Transverse colon (tissue), 4 donors: Measurements from ENCODE around the gene ENTPD8. TPM values are rescaled to one million over a fixed set of nuclear protein-coding genes. Genes with fewer than 3 reads are reported as not detected.

Source experiments
- DNase-seq: peaks from one replicate; pipeline ENCODE4 v3.0.0-alpha.2; 2019
- H3K27ac ChIP-seq, 4 donors: fragments of 200-600 bp; sonication (generic); 2 replicates each; pipeline ENCODE4 v1.5.1; 2016 to 2018; ENCODE audit warnings: inconsistent platforms in 4 of 4
- H3K27me3 ChIP-seq: fragments of 200-600 bp; sonication (generic); 2 replicates; pipeline ENCODE4 v1.5.1; 2017; ENCODE audit warnings: inconsistent platforms
- H3K36me3 ChIP-seq, 4 donors: fragments of 200-600 bp; sonication (generic); 2 replicates each; pipeline ENCODE4 v1.5.1; 2017 to 2019; ENCODE audit warnings: inconsistent platforms in 4 of 4
- H3K4me1 ChIP-seq, 4 donors: fragments of 200-600 bp; sonication (generic); 2 replicates each; pipeline ENCODE4 v1.5.1; 2017 to 2020; ENCODE audit warnings: inconsistent platforms in 4 of 4
- H3K4me3 ChIP-seq, 4 donors: fragments of 200-600 bp; sonication (generic); 1 replicate in 1 of 4; 2 replicates in 3 of 4; pipeline versions ENCODE4 v1.5.1 to v1.6.1; 2017 to 2019; ENCODE audit warnings: inconsistent platforms in 4 of 4
- H3K9me3 ChIP-seq, 2 donors: fragments of 200-600 bp; sonication (generic); 2 replicates each; pipeline ENCODE4 v1.5.1; 2017 to 2019; ENCODE audit warnings: inconsistent platforms in 2 of 2
- EP300 ChIP-seq: sonication (generic); formaldehyde crosslinking; IDR thresholded peaks from one replicate; pipeline ENCODE4 v1.6.1; 2017; ENCODE audit warnings: antibody characterized with exemption, low read depth
- POLR2A ChIP-seq: fragments of 450-650 bp; IDR thresholded peaks from one replicate; pipeline ENCODE4 v1.6.1; 2016; ENCODE audit warnings: antibody characterized with exemption, mild to moderate bottlenecking, moderate library complexity
- POLR2AphosphoS5 ChIP-seq, 3 donors: sonication (generic); formaldehyde crosslinking; IDR thresholded peaks; one replicate each; pipeline ENCODE4 v1.6.1; 2016; ENCODE audit warnings: antibody characterized with exemption in 3 of 3
- WGBS, 2 donors: methylation state at CpG; one replicate each; pipeline ENCODE4 v1.1.5; 2018; ENCODE audit warnings: low coverage in 1 of 2; 5-methylcytosine and 5-hydroxymethylcytosine counted together
- in situ Hi-C, 4 donors: fragments of 200-750 bp; cut with MboI; loops; one replicate each; pipeline versions ENCODE4 v1.15.0 to v1.15.1; 2017; ENCODE audit warnings: low sequenced_read_pairs in 3 of 4, low pct_ligation_motif_present in 1 of 4, low pct_unique_long_range_greater_than_20kb in 1 of 4
- intact Hi-C: fragments of 100-400 bp; cut with DNase I; formaldehyde crosslinking; loops from one replicate; pipeline ENCODE4 v1.15.1; 2023; ENCODE audit warnings: low total_unique reads
- total RNA-seq, 4 donors: library from RNA; depleted of rRNA; stranded (reverse); fragments of >200 nt; gene quantifications; one replicate each; pipeline ENCODE4 v1.1.0, GENCODE V29; 2016
- TF ChIP-seq, protein P1 (sequence below), 5 experiments: fragments of 200-600 bp in 3 of 5; fragments of 450-650 bp in 2 of 5; sonication (generic) in 3 of 5; IDR thresholded peaks; 1 replicate in 2 of 5; 2 replicates in 3 of 5; pipeline ENCODE4 v1.5.1; 2016 to 2017; ENCODE audit warnings: antibody characterized with exemption in 5 of 5, inconsistent platforms in 3 of 5, mild to moderate bottlenecking in 2 of 5, moderate library complexity in 1 of 5

ENTPD8 gene
- total RNA-seq, 4 donors from 2014 or later, result 20.7 to 109 (median 63.8) TPM

GRCh38 chr9:137456061-137456863 lies 15.1 kb upstream of the ENTPD8 start:
- Histone ChIP-seq H3K36me3 (no peaks in the 10 kb centered on the region), H3K27me3 (no peaks in the 10 kb centered on the region), H3K4me1 (peaks cover 25 to 40% (median 37%) of the 10 kb centered on the region in 4 donors), H3K9me3 (no peaks in the 10 kb centered on the region), H3K27ac (no peak overlapping the region), H3K4me3 (no peak overlapping the region)
- in situ Hi-C loops (no loop called here), intact Hi-C loops (no loop called here)
- TF ChIP-seq POLR2AphosphoS5 (IDR thresholded peaks at IDR 0.05) (no peak), EP300 (no peak), POLR2A (no peak)
- TF ChIP-seq, protein P1, sequence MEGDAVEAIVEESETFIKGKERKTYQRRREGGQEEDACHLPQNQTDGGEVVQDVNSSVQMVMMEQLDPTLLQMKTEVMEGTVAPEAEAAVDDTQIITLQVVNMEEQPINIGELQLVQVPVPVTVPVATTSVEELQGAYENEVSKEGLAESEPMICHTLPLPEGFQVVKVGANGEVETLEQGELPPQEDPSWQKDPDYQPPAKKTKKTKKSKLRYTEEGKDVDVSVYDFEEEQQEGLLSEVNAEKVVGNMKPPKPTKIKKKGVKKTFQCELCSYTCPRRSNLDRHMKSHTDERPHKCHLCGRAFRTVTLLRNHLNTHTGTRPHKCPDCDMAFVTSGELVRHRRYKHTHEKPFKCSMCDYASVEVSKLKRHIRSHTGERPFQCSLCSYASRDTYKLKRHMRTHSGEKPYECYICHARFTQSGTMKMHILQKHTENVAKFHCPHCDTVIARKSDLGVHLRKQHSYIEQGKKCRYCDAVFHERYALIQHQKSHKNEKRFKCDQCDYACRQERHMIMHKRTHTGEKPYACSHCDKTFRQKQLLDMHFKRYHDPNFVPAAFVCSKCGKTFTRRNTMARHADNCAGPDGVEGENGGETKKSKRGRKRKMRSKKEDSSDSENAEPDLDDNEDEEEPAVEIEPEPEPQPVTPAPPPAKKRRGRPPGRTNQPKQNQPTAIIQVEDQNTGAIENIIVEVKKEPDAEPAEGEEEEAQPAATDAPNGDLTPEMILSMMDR (IDR thresholded peaks at IDR 0.05), result no peak
- DNase-seq, result no peak
- 87 to 100% methylated on average over 3 to 12 of the region's 12 CpGs for WGBS, 2 donors

- no peaks in the 10 kb centered on the region for H3K27me3 ChIP-seq
- no peak overlapping the region for H3K4me3 ChIP-seq
- H3K27ac ChIP-seq, result peak overlapping the region in 3 of 4 donors; percentile 79 to 89 (median 85)
- in situ Hi-C loops (no loop called here), intact Hi-C loops (no loop called here)
- H3K4me1 ChIP-seq, result peaks cover 25 to 40% (median 37%) of the 10 kb centered on the region in 4 donors
- TF ChIP-seq POLR2AphosphoS5 (IDR thresholded peaks at IDR 0.05) (no peak), POLR2A (no peak), EP300 (no peak)
- TF ChIP-seq, protein P1 (IDR thresholded peaks at IDR 0.05), result no peak
- 98% methylated on average over 11 of the region's 18 CpGs; no CpG with 5 or more reads in 1 of the 2 donors for WGBS, 2 donors
- H3K9me3 ChIP-seq, result no peaks in the 10 kb centered on the region
- no peak for DNase-seq
- no peaks in the 10 kb centered on the region for H3K36me3 ChIP-seq
Observed at GRCh38 chr9:137455359-137455991, 14.3 kb upstream of the ENTPD8 start.

DNA sequence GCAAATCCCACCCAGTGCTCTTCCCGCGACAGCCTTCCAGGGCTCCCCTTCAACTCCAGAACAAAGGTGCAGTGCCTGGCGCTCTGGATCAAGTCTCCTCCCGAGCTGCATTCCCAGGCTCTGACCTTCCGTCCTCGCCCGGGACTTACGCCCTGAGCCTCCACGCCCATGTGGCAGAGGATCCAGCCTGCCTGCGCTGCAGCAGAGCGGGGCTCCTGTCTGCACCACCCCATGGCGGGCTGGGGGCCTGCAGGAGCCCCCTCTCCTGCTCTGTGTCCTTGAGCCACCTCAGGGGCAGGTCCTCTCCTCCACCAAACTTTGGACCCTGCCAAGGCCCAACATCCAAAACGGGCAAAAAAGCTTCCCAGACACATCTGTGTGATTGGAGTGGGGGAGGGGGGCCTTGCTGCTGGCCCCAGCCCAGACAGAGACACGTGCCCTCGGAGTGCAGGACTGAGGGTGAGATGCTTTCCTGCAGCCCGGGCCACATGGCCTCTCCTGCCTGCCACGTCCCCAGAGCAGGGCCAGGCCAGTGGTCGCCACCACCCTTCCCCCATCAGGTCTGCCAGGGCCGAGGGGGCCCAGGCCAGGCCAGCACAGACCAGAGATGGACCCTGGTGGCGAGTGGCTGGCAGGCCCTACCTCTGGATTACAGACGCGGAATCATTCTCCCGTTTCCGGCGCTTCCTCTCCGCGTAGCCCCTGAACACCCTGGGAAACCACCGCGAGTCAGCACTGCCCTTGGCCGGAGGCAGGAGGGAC lies 13.6 kb upstream of the ENTPD8 start:
- peak overlapping the region; percentile 79 to 90 (median 87) for H3K27ac ChIP-seq
- no peaks in the 10 kb centered on the region for H3K27me3 ChIP-seq
- peak; percentile 73 for DNase-seq
- intact Hi-C loops, result no loop called here
- WGBS, 2 donors, result 32% methylated on average over 12 of the region's 30 CpGs; no CpG with 5 or more reads in 1 of the 2 donors
- no peaks in the 10 kb centered on the region for H3K36me3 ChIP-seq
- H3K4me3 ChIP-seq, result peak overlapping the region; percentile 16 to 65 (median 42)
- peaks cover 24 to 38% (median 34%) of the 10 kb centered on the region in 4 donors for H3K4me1 ChIP-seq
- in situ Hi-C loops, result no loop called here
- no peaks in the 10 kb centered on the region for H3K9me3 ChIP-seq
- no peak for TF ChIP-seq EP300
- peak; percentile 87 for TF ChIP-seq POLR2A
- peak in 2 of 3 donors; percentile 71 to 79 for TF ChIP-seq POLR2AphosphoS5 (IDR thresholded peaks at IDR 0.05)
- TF ChIP-seq, protein P1 (IDR thresholded peaks at IDR 0.05), result peak in 1 of 5 experiments; percentile 5

DNA sequence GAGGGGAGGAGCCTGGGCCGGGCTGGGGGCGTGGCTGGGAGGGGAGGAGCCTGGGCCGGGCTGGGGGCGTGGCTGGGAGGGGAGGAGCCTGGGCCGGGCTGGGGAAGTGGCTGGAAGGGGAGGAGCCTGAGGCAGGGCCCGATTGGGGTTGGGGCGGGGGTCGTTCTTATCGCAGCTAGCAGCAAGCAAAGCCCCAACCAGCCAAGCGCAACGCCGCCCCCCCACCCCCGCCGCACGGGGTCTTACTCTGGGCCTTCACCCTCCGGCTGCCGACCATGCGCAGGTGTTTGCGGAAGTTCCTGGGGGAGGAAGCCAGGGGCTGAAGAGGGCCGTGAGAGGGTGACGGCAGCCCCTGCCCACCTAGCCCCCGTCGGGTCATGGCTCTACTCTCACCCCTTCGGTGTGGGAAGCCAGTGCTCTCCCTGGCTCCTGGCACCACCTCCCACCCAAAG lies 13.0 kb upstream of the ENTPD8 start:
- intact Hi-C loops (no loop called here), in situ Hi-C loops (no loop called here)
- H3K27me3 ChIP-seq, result no peaks in the 10 kb centered on the region
- H3K4me3 ChIP-seq, result peak overlapping the region; percentile 16 to 65 (median 42)
- peak; percentile 78 for DNase-seq
- peaks cover 19 to 34% (median 29%) of the 10 kb centered on the region in 4 donors for H3K4me1 ChIP-seq
- 4% methylated on average over 5 of the region's 24 CpGs; no CpG with 5 or more reads in 1 of the 2 donors for WGBS, 2 donors
- H3K9me3 ChIP-seq, result no peaks in the 10 kb centered on the region
- peak overlapping the region; percentile 79 to 90 (median 87) for H3K27ac ChIP-seq
- TF ChIP-seq, protein P1 (IDR thresholded peaks at IDR 0.05), result peak in 1 of 5 experiments; percentile 5
- no peak for TF ChIP-seq EP300
- no peaks in the 10 kb centered on the region for H3K36me3 ChIP-seq
